HUDEP-2 (cell line): ENCODE measurements around the gene OR52H1.

Source experiments
- DNase-seq, 76 experiments: peaks; one replicate each; lab custom pipeline; 2025; ENCODE audit not compliant: unreplicated experiment in 76 of 76; lab: John Stamatoyannopoulos, UW

Gene OR52H1

GRCh38 chr11:5536482-5536881, 11.9 kb downstream of the OR52H1 start:
- no peak for DNase-seq

- no peak for DNase-seq
Observed at GRCh38 chr11:5534046-5534445, 14.3 kb downstream of the OR52H1 start.

GRCh38 chr11:5531053-5531831, 17.1 kb downstream of the OR52H1 start:
- DNase-seq = no peak

- no peak for DNase-seq
Observed at GRCh38 chr11:5528495-5528894, 19.8 kb downstream of the OR52H1 start.

- no peak for DNase-seq
Observed at GRCh38 chr11:5527716-5528115, 20.6 kb downstream of the OR52H1 start.

GRCh38 chr11:5524756-5525155, 23.6 kb downstream of the OR52H1 start:
- no peak for DNase-seq

- DNase-seq = no peak
Observed at GRCh38 chr11:5522308-5522707, 26.0 kb downstream of the OR52H1 start.

- DNase-seq = no peak
Observed at GRCh38 chr11:5521540-5521939, 26.8 kb downstream of the OR52H1 start.

GRCh38 chr11:5516599-5516998, 31.7 kb downstream of the OR52H1 start, which contains the start of gene UBQLNL:
UBQLNL (minus strand) TSS chr11:5516699; CDS start chr11:5516441, 258 bp downstream.
- DNase-seq = no peak

GRCh38 chr11:5514841-5515240, 33.5 kb downstream of the OR52H1 start:
- no peak for DNase-seq

GRCh38 chr11:5509803-5510202, 38.5 kb downstream of the OR52H1 start, which contains the start of gene UBQLN3:
UBQLN3 (minus strand) TSS chr11:5509957; CDS start chr11:5509558, 399 bp downstream.
- no peak for DNase-seq

- no peak for DNase-seq
Observed at GRCh38 chr11:5508605-5509004, 39.7 kb downstream of the OR52H1 start.

GRCh38 chr11:5507933-5508305, 40.4 kb downstream of the OR52H1 start:
- DNase-seq = no peak

GRCh38 chr11:5507177-5507932, 41.0 kb downstream of the OR52H1 start:
- DNase-seq = no peak

GRCh38 chr11:5505363-5506048, 42.8 kb downstream of the OR52H1 start:
- no peak for DNase-seq

- no peak for DNase-seq
Observed at GRCh38 chr11:5504403-5504921, 43.9 kb downstream of the OR52H1 start.

- no peak for DNase-seq
Observed at GRCh38 chr11:5500393-5500801, 47.9 kb downstream of the OR52H1 start.

GRCh38 chr11:5499671-5500070, 48.7 kb downstream of the OR52H1 start:
- DNase-seq = no peak
